ENCODE measurements around the gene RCAN2.

GRCh38 chr6:46380152-46380807 is 111.0 kb downstream of the RCAN2 start:
- TF ChIP-seq TAF1 (IDR thresholded peaks at IDR 0.05; ENCODE audit: borderline replicate concordance, low read depth, low read length) (no peak), POLR2AphosphoS5 (IDR thresholded peaks at IDR 0.05; ENCODE audit: low read depth, low read length) (no peak)

Measured in GM12892 (cell line).